ENCODE measurements around the gene NKX3-2.

The NKX3-2 gene

DNA sequence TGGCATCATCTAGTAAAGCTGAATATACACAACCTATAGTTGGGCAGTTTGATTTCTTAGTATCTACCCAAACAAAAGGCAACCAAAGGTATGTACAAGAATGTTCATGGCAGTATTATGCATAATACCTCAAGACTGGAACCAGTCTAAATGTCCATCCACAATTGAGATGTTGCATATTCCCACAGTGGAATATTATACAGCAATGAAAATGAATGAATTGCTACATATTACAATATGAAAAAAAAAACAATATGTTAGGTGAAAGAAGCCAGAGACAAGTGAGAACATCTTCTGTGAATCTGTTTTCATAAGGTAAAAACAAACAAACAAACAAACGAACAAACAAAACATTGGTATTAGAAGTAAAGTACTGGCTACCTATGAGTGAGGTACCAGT lies 48.6 kb downstream of the NKX3-2 start:
- H3K9me3 ChIP-seq (ENCODE audit: control insufficient read depth, low read length): no peaks in the 10 kb centered on the region
- no peaks in the 10 kb centered on the region for H3K36me3 ChIP-seq (ENCODE audit: control insufficient read depth in 1 of 2, insufficient read depth in 2 of 2, low read depth in 1 of 2, low read length in 2 of 2)
- no peak overlapping the region for H3K4me2 ChIP-seq (ENCODE audit: low read length, poor library complexity, severe bottlenecking)
- H2BK15ac ChIP-seq (ENCODE audit: low read depth, poor library complexity, severe bottlenecking): no peak overlapping the region
- no CpG with 5 or more reads among the region's 1 CpG for WGBS
- no peak for DNase-seq
- no peak overlapping the region for H4K91ac ChIP-seq (ENCODE audit: low read length)
- no peak overlapping the region for H3K9ac ChIP-seq (ENCODE audit: low read length)
- H3K4me1 ChIP-seq (ENCODE audit: control insufficient read depth, insufficient read depth, low read depth, low read length): no peaks in the 10 kb centered on the region
- H2BK12ac ChIP-seq (ENCODE audit: low read length in 2 of 2): no peak overlapping the region
- no peak overlapping the region for H3K23ac ChIP-seq (ENCODE audit: low read length in 2 of 2)
- H2BK5ac ChIP-seq (ENCODE audit: low read depth, low read length, poor library complexity, severe bottlenecking): no peak overlapping the region
- no peak overlapping the region for H3K18ac ChIP-seq (ENCODE audit: low read depth in 1 of 2, low read length in 2 of 2)
- H2AFZ ChIP-seq (ENCODE audit: low read depth, low read length): no peak overlapping the region
- H3K4me3 ChIP-seq (ENCODE audit: insufficient read depth in 1 of 2, low read depth in 1 of 2, low read length in 2 of 2): no peak overlapping the region
- H3K27ac ChIP-seq (ENCODE audit: low read length, poor library complexity, severe bottlenecking): no peak overlapping the region
- H4K8ac ChIP-seq (ENCODE audit: low read length): no peak overlapping the region
- no peak overlapping the region for H3K14ac ChIP-seq (ENCODE audit: low read length in 2 of 2)
- H2BK120ac ChIP-seq (ENCODE audit: low read depth, low read length): no peak overlapping the region
- H3K79me1 ChIP-seq (replicated peaks; ENCODE audit: low read length, poor library complexity, severe bottlenecking): no peaks in the 10 kb centered on the region
- no peak overlapping the region for H3K4ac ChIP-seq (ENCODE audit: low read depth in 1 of 2, low read length in 2 of 2)
- no peak overlapping the region for H2AK5ac ChIP-seq (ENCODE audit: low read length, severe bottlenecking)
- peaks cover 5 to 8% of the 10 kb centered on the region in 2 experiments for H3K27me3 ChIP-seq (ENCODE audit: control insufficient read depth in 1 of 2, insufficient read depth in 1 of 2, low read length in 2 of 2)

DNA sequence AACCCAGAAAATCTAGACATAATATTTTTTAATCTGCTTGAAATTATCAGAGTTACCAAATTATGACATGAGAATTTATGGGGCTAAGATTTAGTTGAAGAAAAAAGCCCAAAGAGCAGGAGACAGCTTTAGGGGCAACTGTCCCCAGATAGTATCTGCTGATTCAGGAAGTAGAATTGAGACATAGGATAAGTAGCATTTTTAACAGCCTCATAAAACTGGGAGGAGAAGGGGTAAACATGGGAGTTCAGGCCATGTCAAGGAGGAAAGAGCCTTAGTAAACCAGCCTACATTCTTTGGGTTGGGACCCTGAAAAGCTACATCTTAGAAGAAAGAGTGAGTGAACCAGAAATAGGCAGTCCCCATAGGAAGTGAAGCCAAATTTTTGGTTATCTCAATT lies 50.5 kb downstream of the NKX3-2 start:
- Histone ChIP-seq H3K9ac (ENCODE audit: low read length) (no peak overlapping the region), H3K4me3 (ENCODE audit: insufficient read depth in 1 of 2, low read depth in 1 of 2, low read length in 2 of 2) (no peak overlapping the region), H3K27ac (ENCODE audit: low read length, poor library complexity, severe bottlenecking) (no peak overlapping the region), H3K27me3 (ENCODE audit: control insufficient read depth in 1 of 2, insufficient read depth in 1 of 2, low read length in 2 of 2) (peaks cover 3 to 5% of the 10 kb centered on the region in 2 experiments), H3K4me2 (ENCODE audit: low read length, poor library complexity, severe bottlenecking) (no peak overlapping the region), H3K23ac (ENCODE audit: low read length in 2 of 2) (no peak overlapping the region), H4K91ac (ENCODE audit: low read length) (no peak overlapping the region), H3K4ac (ENCODE audit: low read depth in 1 of 2, low read length in 2 of 2) (no peak overlapping the region), H3K14ac (ENCODE audit: low read length in 2 of 2) (no peak overlapping the region), H3K79me1 (replicated peaks; ENCODE audit: low read length, poor library complexity, severe bottlenecking) (no peaks in the 10 kb centered on the region), H3K4me1 (ENCODE audit: control insufficient read depth, insufficient read depth, low read depth, low read length) (no peaks in the 10 kb centered on the region), H2BK15ac (ENCODE audit: low read depth, poor library complexity, severe bottlenecking) (no peak overlapping the region), H2BK5ac (ENCODE audit: low read depth, low read length, poor library complexity, severe bottlenecking) (no peak overlapping the region), H3K36me3 (ENCODE audit: control insufficient read depth in 1 of 2, insufficient read depth in 2 of 2, low read depth in 1 of 2, low read length in 2 of 2) (no peaks in the 10 kb centered on the region), H4K8ac (ENCODE audit: low read length) (no peak overlapping the region), H2AK5ac (ENCODE audit: low read length, severe bottlenecking) (no peak overlapping the region), H2BK120ac (ENCODE audit: low read depth, low read length) (no peak overlapping the region), H3K9me3 (ENCODE audit: control insufficient read depth, low read length) (no peaks in the 10 kb centered on the region), H2BK12ac (ENCODE audit: low read length in 2 of 2) (no peak overlapping the region), H2AFZ (ENCODE audit: low read depth, low read length) (peak overlapping the region; percentile 51), H3K18ac (ENCODE audit: low read depth in 1 of 2, low read length in 2 of 2) (no peak overlapping the region)
- DNase-seq: no peak

DNA sequence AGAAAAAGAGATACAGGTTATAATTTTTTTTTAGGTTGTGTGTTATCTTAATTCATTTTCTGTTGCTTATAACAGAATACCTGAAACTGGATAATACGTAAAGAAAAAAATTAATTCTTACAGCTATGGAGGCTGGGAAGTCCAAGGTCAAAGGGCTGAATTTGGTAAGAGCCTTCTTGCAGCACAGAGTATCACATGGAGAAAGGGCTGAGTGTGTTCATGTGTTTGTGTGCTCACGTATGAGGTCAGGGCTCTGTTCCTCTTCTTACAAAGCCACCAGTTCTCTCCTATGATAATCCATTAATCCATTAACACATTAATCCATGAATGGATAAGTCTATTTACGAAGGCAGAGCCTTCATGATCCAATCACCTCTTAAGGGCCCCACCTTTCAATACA lies 51.6 kb downstream of the NKX3-2 start:
- Histone ChIP-seq H3K18ac (ENCODE audit: low read depth in 1 of 2, low read length in 2 of 2) (no peak overlapping the region), H3K4ac (ENCODE audit: low read depth in 1 of 2, low read length in 2 of 2) (no peak overlapping the region), H3K14ac (ENCODE audit: low read length in 2 of 2) (no peak overlapping the region), H3K4me2 (ENCODE audit: low read length, poor library complexity, severe bottlenecking) (no peak overlapping the region), H2BK5ac (ENCODE audit: low read depth, low read length, poor library complexity, severe bottlenecking) (no peak overlapping the region), H2AFZ (ENCODE audit: low read depth, low read length) (no peak overlapping the region), H4K91ac (ENCODE audit: low read length) (no peak overlapping the region), H3K9ac (ENCODE audit: low read length) (no peak overlapping the region), H3K4me1 (ENCODE audit: control insufficient read depth, insufficient read depth, low read depth, low read length) (no peaks in the 10 kb centered on the region), H2BK120ac (ENCODE audit: low read depth, low read length) (no peak overlapping the region), H3K79me1 (replicated peaks; ENCODE audit: low read length, poor library complexity, severe bottlenecking) (no peaks in the 10 kb centered on the region), H2BK12ac (ENCODE audit: low read length in 2 of 2) (no peak overlapping the region), H3K23ac (ENCODE audit: low read length in 2 of 2) (no peak overlapping the region), H3K36me3 (ENCODE audit: control insufficient read depth in 1 of 2, insufficient read depth in 2 of 2, low read depth in 1 of 2, low read length in 2 of 2) (no peaks in the 10 kb centered on the region), H3K4me3 (ENCODE audit: insufficient read depth in 1 of 2, low read depth in 1 of 2, low read length in 2 of 2) (no peak overlapping the region), H3K27me3 (ENCODE audit: control insufficient read depth in 1 of 2, insufficient read depth in 1 of 2, low read length in 2 of 2) (peaks cover 3 to 5% of the 10 kb centered on the region in 2 experiments), H3K27ac (ENCODE audit: low read length, poor library complexity, severe bottlenecking) (no peak overlapping the region), H3K9me3 (ENCODE audit: control insufficient read depth, low read length) (no peaks in the 10 kb centered on the region), H2AK5ac (ENCODE audit: low read length, severe bottlenecking) (no peak overlapping the region), H2BK15ac (ENCODE audit: low read depth, poor library complexity, severe bottlenecking) (no peak overlapping the region), H4K8ac (ENCODE audit: low read length) (no peak overlapping the region)
- DNase-seq: no peak
- WGBS: 93% methylated on average over 2 of the region's 3 CpGs
